Hypothalamus (tissue), 51 donors: ENCODE measurements around the gene SLAMF1.
"Not testable (repeated sequence)": the region's sequence is repeated elsewhere in the genome, so short reads cannot be mapped to it uniquely, and the experiment has no call there.

Experiments used
- DNase-seq, 51 donors: peaks; one replicate each; lab custom pipeline; 2025; lab: John Stamatoyannopoulos, UW

Gene SLAMF1

DNA sequence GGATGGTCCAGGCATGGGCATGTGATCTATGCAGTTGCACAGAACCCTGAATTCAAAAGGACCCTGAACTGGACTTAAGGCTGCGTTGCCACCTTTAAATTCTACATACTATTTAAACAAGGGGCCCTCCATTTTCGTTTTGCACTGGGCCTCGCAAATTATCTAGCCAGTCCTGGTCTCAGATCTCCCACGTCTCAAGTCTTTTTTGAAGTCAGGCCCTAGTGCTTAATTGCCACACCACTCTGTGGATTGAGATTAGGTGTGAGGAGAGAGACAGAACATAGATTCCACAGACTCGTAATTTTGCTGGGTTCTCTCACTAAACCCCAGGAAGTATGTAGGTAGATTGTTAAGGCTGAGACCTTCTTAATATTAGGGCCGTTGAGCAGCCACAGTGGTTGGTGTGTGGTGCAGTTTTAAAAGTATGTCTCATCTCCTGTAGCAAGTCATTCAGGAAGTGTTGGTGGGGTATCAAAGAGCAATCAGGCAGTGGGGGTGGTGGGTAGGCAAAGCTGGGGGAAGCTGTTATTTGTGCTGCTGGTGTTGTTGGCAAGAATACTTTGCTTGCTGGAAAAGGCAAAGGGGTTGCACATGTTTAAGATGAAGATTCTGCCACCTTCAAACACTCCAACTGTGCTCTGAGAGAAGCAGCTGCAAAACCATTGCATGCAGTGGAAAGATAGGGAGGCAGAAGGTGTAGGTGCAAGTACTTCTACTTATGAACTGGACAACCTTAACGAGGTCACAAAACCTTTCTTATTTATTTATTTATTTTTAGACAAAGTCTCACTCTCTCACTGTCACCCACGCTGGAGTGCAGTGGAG, 78.8 kb downstream of the SLAMF1 start:
- DNase-seq: no peak

DNA sequence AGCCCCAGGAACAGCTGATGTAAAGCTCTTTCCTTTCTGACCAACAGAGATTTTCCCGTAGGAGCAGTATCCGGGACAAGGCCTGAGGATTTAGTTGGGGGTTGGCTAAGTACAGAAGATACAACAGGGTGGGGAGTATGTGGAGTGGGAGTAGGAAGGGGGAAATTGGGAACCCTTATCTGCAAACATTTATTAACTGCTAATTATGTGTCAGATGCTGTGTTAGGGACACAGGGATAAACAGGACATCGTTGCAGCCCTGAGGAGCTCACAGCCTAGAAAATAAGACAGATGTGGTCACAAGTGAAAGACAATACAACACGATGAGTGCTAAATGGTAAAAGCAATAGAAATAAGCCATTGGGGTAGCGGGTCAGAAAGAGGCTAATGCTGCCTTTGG, 79.5 kb downstream of the SLAMF1 start:
- DNase-seq: no peak

DNA sequence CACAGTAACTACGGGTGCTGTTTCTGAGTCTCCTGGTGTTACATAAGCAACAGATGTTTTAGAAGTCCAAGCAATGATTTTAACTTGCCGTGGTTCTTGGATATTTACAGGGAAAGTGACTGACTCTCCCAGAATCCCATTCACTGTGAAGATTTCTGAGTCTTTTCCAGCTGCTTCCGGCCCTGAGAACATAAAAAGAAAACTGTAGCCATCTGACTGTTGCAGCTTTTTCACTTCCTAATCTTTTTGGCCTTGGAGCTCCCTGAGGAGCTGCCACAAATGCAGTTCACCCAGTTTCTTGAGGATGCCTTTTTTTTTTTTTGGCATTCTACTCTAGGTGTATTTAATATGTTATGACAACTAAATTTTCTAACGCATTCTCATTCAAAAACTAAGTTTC, 81.3 kb downstream of the SLAMF1 start:
- DNase-seq: no peak

GRCh38 chr1:160563230-160563629, 83.6 kb downstream of the SLAMF1 start:
- not testable (repeated sequence) for DNase-seq

GRCh38 chr1:160562745-160563144, 84.1 kb downstream of the SLAMF1 start:
- DNase-seq: not testable (repeated sequence)

GRCh38 chr1:160560806-160561205, 86.0 kb downstream of the SLAMF1 start:
- DNase-seq: no peak

DNA sequence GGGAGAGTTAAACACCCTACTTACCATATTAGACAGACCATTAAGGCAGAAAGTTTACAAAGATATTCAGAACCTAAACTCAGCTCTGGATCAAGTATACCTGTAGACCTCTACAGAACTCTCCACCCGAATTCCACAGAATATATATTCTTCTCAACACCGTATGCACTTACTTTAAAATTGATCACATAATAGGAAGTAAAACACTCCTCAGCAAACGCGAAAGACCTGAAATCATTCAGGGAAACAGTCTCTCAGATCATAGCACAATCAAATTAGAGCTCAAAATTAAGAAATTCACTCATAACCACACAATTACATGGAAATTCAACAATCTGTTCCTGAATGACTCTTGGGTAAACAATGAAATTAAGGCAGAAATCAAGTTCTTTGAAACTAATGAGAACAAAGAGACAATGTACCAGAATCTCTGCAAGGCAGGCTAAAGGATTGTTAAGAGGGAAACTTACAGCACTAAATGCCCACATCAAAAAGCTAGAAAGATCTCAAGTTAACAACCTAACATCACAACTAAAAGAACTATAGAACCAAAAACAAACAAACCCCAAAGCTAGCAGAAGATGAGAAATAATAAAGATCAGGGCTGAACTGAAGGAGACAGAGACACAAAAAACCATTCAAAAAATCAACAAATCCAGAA, 86.7 kb downstream of the SLAMF1 start:
- no peak for DNase-seq

GRCh38 chr1:160559437-160559836, 87.4 kb downstream of the SLAMF1 start:
- DNase-seq: not testable (repeated sequence)

DNA sequence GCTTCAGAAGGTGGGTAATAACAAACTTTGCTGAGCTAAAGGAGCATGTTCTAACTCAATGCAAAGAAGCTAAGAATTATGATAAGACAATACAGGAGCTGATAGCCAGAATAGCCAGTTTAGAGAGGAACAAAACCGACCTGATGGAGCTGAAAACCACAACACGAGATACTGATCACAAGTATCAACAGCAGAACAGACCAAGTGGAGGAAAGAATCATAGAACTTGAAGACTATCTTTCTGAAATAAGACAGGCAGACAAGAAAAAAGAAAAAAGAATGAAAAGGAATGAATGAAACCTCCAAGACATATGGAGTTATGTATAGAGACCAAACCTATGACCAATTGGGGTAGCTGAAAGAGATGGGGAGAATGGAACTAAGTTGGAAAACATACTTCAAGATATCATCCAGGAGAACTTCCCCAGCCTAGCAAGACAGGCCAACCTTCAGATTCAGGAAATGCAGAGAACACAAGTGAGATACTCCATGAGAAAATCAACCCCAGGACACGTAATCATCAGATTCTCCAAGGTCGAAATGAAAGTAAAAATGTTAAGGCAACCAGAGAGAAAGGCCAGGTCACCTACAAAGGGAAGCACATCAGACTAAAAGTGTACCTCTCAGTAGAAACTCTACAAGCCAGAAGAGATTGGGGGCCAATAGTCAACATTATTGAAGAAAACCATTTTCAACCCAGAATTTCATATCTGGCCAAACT, 88.0 kb downstream of the SLAMF1 start:
- no peak for DNase-seq
